Measurements from ENCODE around the gene TUBB3. TPM values are rescaled to one million over a fixed set of nuclear protein-coding genes. Genes with fewer than 3 reads are reported as not detected.
A peak's percentile ranks its signal among the peaks of the same experiment; 100 is the strongest.

Gene TUBB3
- total RNA-seq, 1 experiment from 2014 or later: 164 TPM

- Histone ChIP-seq H2BK20ac (ENCODE audit: low read depth, low read length, poor library complexity, severe bottlenecking) (no peak overlapping the region), H4K20me1 (ENCODE audit: control insufficient read depth, insufficient read depth, insufficient read length) (no peaks in the 10 kb centered on the region), H3K79me1 (ENCODE audit: insufficient read depth, low read depth, low read length, poor library complexity, severe bottlenecking) (no peaks in the 10 kb centered on the region), H3K56ac (ENCODE audit: insufficient read length, low read depth, low read length) (no peak overlapping the region), H4K5ac (ENCODE audit: insufficient read length, low read depth, low read length) (no peak overlapping the region), H3K4ac (ENCODE audit: low read depth, low read length) (no peak overlapping the region), H3K27ac (ENCODE audit: insufficient read length, low read depth, low read length) (no peak overlapping the region), H3K9me3 (ENCODE audit: control insufficient read depth, low read depth, low read length) (peaks cover 7% of the 10 kb centered on the region), H4K91ac (ENCODE audit: insufficient read length, low read depth, low read length) (no peak overlapping the region), H3K4me1 (ENCODE audit: insufficient read depth, low read length) (no peaks in the 10 kb centered on the region), H3K9ac (ENCODE audit: extremely low read depth, insufficient read length, low read length) (no peak overlapping the region), H2BK12ac (ENCODE audit: insufficient read length, low read depth, low read length) (no peak overlapping the region), H3T11ph (ENCODE audit: low read length) (no peak overlapping the region), H3K27me3 (ENCODE audit: insufficient read depth, low read length) (no peaks in the 10 kb centered on the region), H2BK15ac (ENCODE audit: low read depth, low read length) (no peak overlapping the region), H3K23ac (ENCODE audit: insufficient read length, low read depth, low read length) (no peak overlapping the region), H3K14ac (ENCODE audit: insufficient read depth, low read length) (no peak overlapping the region), H2AFZ (ENCODE audit: low read length) (no peak overlapping the region), H2BK120ac (ENCODE audit: low read depth, low read length, poor library complexity, severe bottlenecking) (no peak overlapping the region), H3K23me2 (ENCODE audit: insufficient read length, low read depth, low read length, poor library complexity, severe bottlenecking) (no peaks in the 10 kb centered on the region), H4K8ac (replicated peaks; ENCODE audit: insufficient read length, low read depth, low read length) (no peak overlapping the region), H3K79me2 (ENCODE audit: insufficient read depth, low read length) (no peaks in the 10 kb centered on the region), H2BK5ac (ENCODE audit: insufficient read length, low read length) (no peak overlapping the region), H3K4me2 (ENCODE audit: insufficient read depth, insufficient read length, low read length) (no peak overlapping the region), H2AK5ac (ENCODE audit: insufficient read length, low read length) (no peak overlapping the region), H3K18ac (ENCODE audit: insufficient read length, low read depth, low read length) (no peak overlapping the region)
- H3K4me3 Mint-ChIP-seq: no peak overlapping the region
- H3K9me3 Mint-ChIP-seq: peaks cover 6 to 13% of the 10 kb centered on the region in 2 experiments; a peak in 3 of 5 replicates
- DNase-seq: no peak
- no peaks in the 10 kb centered on the region for H3K27me3 Mint-ChIP-seq (ENCODE audit: low read depth)
- peaks cover 2 to 5% of the 10 kb centered on the region in 2 experiments; a peak in 2 of 4 replicates for H3K4me1 Mint-ChIP-seq
- H3K27ac Mint-ChIP-seq: 0 out of 7 replicates have a peak overlapping the region, but pooled peaks of 1 of the 3 experiments have one; percentile 49
- no CpG with 5 or more reads among the region's 27 CpGs for WGBS (ENCODE audit: extremely low coverage, insufficient read length, low lambda C conversion rate)
- peaks cover 30 to 44% (median 37%) of the 10 kb centered on the region in 3 experiments; a peak in 6 of 7 replicates for H3K36me3 Mint-ChIP-seq (ENCODE audit: insufficient read depth in 1 of 3, low read depth in 3 of 3)
- no peak for TF ChIP-seq CTCF (conservative IDR thresholded peaks at IDR 0.05)
These were observed 12.3 kb upstream of the TUBB3 start for GRCh38 chr16:89910717-89911354.
